HepG2 (cell line): ENCODE measurements around the gene KAZN. TPM values are rescaled to one million over a fixed set of nuclear protein-coding genes. Genes with fewer than 3 reads are reported as not detected.

ENCODE experiments used
- ATAC-seq: fragments of 200-7000 bp; cut with Tn5 transposase; 3 replicates; pipeline ENCODE4 v1.9.1; 2020; ENCODE audit warnings: mild to moderate bottlenecking, moderate library complexity
- BruUV-seq: library from RNA; stranded (reverse); fragments of 400-500 nt; replicated peaks from 2 replicates; lab custom pipeline; 2021; lab: Mats Ljungman, UMichigan
- CTCF ChIA-PET: fragments of 300-600 bp; formaldehyde crosslinking; extraction: SDS; loops from one replicate; lab custom pipeline; 2021; ENCODE audit warnings: low total read pairs, inconsistent platforms, low intra/inter-chr PET ratio; lab: Yijun Ruan, JAX
- POLR2A ChIA-PET: fragments of 350-600 bp; sonication (Branson Sonifier 250); formaldehyde crosslinking; loops from one replicate; lab custom pipeline; 2020; ENCODE audit warnings: antibody characterized with exemption, inconsistent platforms; lab: Yijun Ruan, JAX
- DNase-seq: peaks from one replicate; pipeline ENCODE4 v3.0.0-alpha.2; 2015; ENCODE audit warnings: low spot score
- FAIRE-seq: peaks from 3 replicates; lab custom pipeline; 2011; peaks lifted over from hg19 to GRCh38; lab: Jason Lieb, UNC
- H2AFZ ChIP-seq: one replicate; pipeline ENCODE4 v1.6.1; 2011; ENCODE audit warnings: low read length, inconsistent platforms
- H3K27ac ChIP-seq: fragments of 300-600 bp; 3 replicates; pipeline ENCODE4 v1.8.0; 2011; ENCODE audit warnings: mixed run types, mild to moderate bottlenecking, mixed read lengths, low read length, inconsistent platforms; ENCODE audit not compliant: insufficient read depth; ENCODE audit errors: extremely low read length
- H3K27me3 ChIP-seq, 2 experiments: fragments of 200-600 bp in 1 of 2; 2 replicates in 1 of 2; 3 replicates in 1 of 2; pipeline versions ENCODE4 v1.6.0 to v1.8.0; 2011; ENCODE audit warnings: low read length in 2 of 2, mild to moderate bottlenecking in 2 of 2, moderate library complexity in 2 of 2, inconsistent platforms in 1 of 2; ENCODE audit not compliant: insufficient read depth in 2 of 2, control insufficient read depth in 1 of 2
- H3K36me3 ChIP-seq, 2 experiments: fragments of 200-600 bp in 1 of 2; replicated peaks in 1 of 2; 2 replicates in 1 of 2; 3 replicates in 1 of 2; pipeline versions ENCODE4 v1.5.1 to v1.8.0; 2011; ENCODE audit warnings: low read length in 2 of 2, inconsistent platforms in 1 of 2; ENCODE audit not compliant: insufficient read depth in 2 of 2, control insufficient read depth in 1 of 2
- H3K4me1 ChIP-seq: 2 replicates; pipeline ENCODE4 v1.5.1; 2012; ENCODE audit warnings: low read length, inconsistent platforms; ENCODE audit not compliant: insufficient read depth
- H3K4me2 ChIP-seq: 2 replicates; pipeline ENCODE4 v1.6.0; 2011; ENCODE audit warnings: low read depth, low read length, inconsistent platforms
- H3K4me3 ChIP-seq, 3 experiments: fragments of 200-600 bp in 1 of 3; sonication (generic), shearing (Covaris generic) in 1 of 3; replicated peaks in 1 of 3; 2 replicates each; pipeline ENCODE4 v1.5.1; 2011 to 2016; ENCODE audit warnings: low read length in 3 of 3, inconsistent platforms in 2 of 3, low read depth in 2 of 3, mild to moderate bottlenecking in 2 of 3, control low read depth in 1 of 3, mixed read lengths in 1 of 3; ENCODE audit not compliant: insufficient read depth in 1 of 3
- H3K79me2 ChIP-seq: one replicate; pipeline ENCODE4 v1.6.1; 2011; ENCODE audit warnings: low read length, inconsistent platforms; ENCODE audit not compliant: insufficient read depth
- H3K9ac ChIP-seq: 2 replicates; pipeline ENCODE4 v1.6.0; 2011; ENCODE audit warnings: mild to moderate bottlenecking, low read depth, low read length, inconsistent platforms; ENCODE audit not compliant: insufficient read depth
- H3K9me3 ChIP-seq: 2 replicates; pipeline ENCODE4 v1.5.1; 2012; ENCODE audit warnings: mild to moderate bottlenecking, low read length
- H4K20me1 ChIP-seq: 2 replicates; pipeline ENCODE4 v1.6.0; 2011; ENCODE audit warnings: inconsistent platforms, mild to moderate bottlenecking, low read length, moderate library complexity; ENCODE audit not compliant: insufficient read depth
- AKAP8 ChIP-seq: sonication (generic); formaldehyde crosslinking; IDR thresholded peaks from 2 replicates; pipeline ENCODE4 v1.5.1; 2020; ENCODE audit warnings: mild to moderate bottlenecking, missing genetic modification reagents
- CBX2 ChIP-seq, 2 experiments: fragments of 200-600 bp in 1 of 2; sonication (generic); formaldehyde crosslinking in 1 of 2; IDR thresholded peaks; 2 replicates each; pipeline versions ENCODE4 v1.7.0 to v1.8.1; 2018 to 2022; ENCODE audit warnings: low read depth in 2 of 2, low read length in 1 of 2, mild to moderate bottlenecking in 1 of 2, missing genetic modification reagents in 1 of 2
- GTF2F1 ChIP-seq: fragments of 150-350 bp; IDR thresholded peaks from 2 replicates; pipeline ENCODE4 v1.6.1; 2014; ENCODE audit warnings: low read length
- ZBTB7A ChIP-seq: sonication (generic); formaldehyde crosslinking; IDR thresholded peaks from 2 replicates; pipeline ENCODE4 v1.8.0; 2022; ENCODE audit warnings: mild to moderate bottlenecking, missing genetic modification reagents
- ZNF501 ChIP-seq: sonication (generic); formaldehyde crosslinking; IDR thresholded peaks from 2 replicates; pipeline ENCODE4 v1.5.1; 2020; ENCODE audit warnings: mild to moderate bottlenecking, moderate library complexity, missing genetic modification reagents
- ZNF672 ChIP-seq: sonication (generic); formaldehyde crosslinking; IDR thresholded peaks from 2 replicates; pipeline ENCODE4 v1.8.1; 2022; ENCODE audit warnings: missing genetic modification reagents
- ZNF678 ChIP-seq: sonication (generic); formaldehyde crosslinking; IDR thresholded peaks from 2 replicates; pipeline ENCODE4 v1.4.0; 2020; ENCODE audit warnings: mild to moderate bottlenecking, missing genetic modification reagents
- ZNF777 ChIP-seq: sonication (generic); formaldehyde crosslinking; IDR thresholded peaks from 2 replicates; pipeline ENCODE4 v1.4.0; 2020; ENCODE audit warnings: missing genetic modification reagents
- WGBS: methylation state at CpG from one replicate; pipeline ENCODE4 v1.1.6; 2017; ENCODE audit warnings: low lambda C conversion rate; 5-methylcytosine and 5-hydroxymethylcytosine counted together
- in situ Hi-C: cut with HindIII; loops from 2 replicates; pipeline ENCODE4 v1.10.0; 2017; ENCODE audit warnings: low pct_unique_long_range_greater_than_20kb; ENCODE audit not compliant: extremely low pct_ligation_motif_present
- intact Hi-C: fragments of 100-400 bp; cut with micrococcal nuclease; formaldehyde crosslinking; loops from one replicate; pipeline ENCODE4 v1.10.0; 2022; ENCODE audit not compliant: unreplicated experiment
- polyA plus RNA-seq, 8 experiments: library from polyadenylated mRNA; depleted of rRNA in 3 of 8; stranded (reverse) in 7 of 8; unstranded in 1 of 8; fragments of >200 nt; fragmentation: Illumina TruSeq in 4 of 8; extraction: Trizol in 4 of 8; gene quantifications; 2 replicates each; pipeline versions ENCODE4 v1.2.1 to v1.2.3, GENCODE V29; 2011 to 2016; ENCODE audit warnings: low read depth in 4 of 8, missing spikeins in 1 of 8, mixed read lengths in 1 of 8; ENCODE audit not compliant: insufficient read depth in 1 of 8
- total RNA-seq, 5 experiments: library from RNA; depleted of rRNA; stranded (reverse); fragments of >200 nt; fragmentation: Illumina TruSeq; extraction: Trizol; gene quantifications; 2 replicates each; pipeline ENCODE4 v1.2.3, GENCODE V29; 2016; ENCODE audit warnings: low read depth in 1 of 5
- TF ChIP-seq, protein P1 (sequence below): sonication (generic); formaldehyde crosslinking; IDR thresholded peaks from 2 replicates; pipeline ENCODE4 v1.4.0; 2020; ENCODE audit warnings: missing genetic modification reagents
- TF ChIP-seq, protein P2 (sequence below): sonication (generic); formaldehyde crosslinking; IDR thresholded peaks from 2 replicates; pipeline ENCODE4 v1.4.0; 2020; ENCODE audit warnings: missing genetic modification reagents, mild to moderate bottlenecking, borderline replicate concordance
- TF ChIP-seq, protein P3 (sequence below): sonication (generic); formaldehyde crosslinking; IDR thresholded peaks from 2 replicates; pipeline ENCODE4 v1.5.0; 2020; ENCODE audit warnings: mild to moderate bottlenecking, missing genetic modification reagents
- TF ChIP-seq, protein P4 (sequence below): sonication (generic); formaldehyde crosslinking; IDR thresholded peaks from 2 replicates; pipeline ENCODE4 v1.8.0; 2022; ENCODE audit warnings: mild to moderate bottlenecking, missing genetic modification reagents, borderline replicate concordance

Gene KAZN
- total and polyA plus RNA-seq, 2 of the 13 experiments (the other 11 are each of a cell fraction or from before 2014, with no cell fraction given), result 10.4 to 13.5 TPM

DNA sequence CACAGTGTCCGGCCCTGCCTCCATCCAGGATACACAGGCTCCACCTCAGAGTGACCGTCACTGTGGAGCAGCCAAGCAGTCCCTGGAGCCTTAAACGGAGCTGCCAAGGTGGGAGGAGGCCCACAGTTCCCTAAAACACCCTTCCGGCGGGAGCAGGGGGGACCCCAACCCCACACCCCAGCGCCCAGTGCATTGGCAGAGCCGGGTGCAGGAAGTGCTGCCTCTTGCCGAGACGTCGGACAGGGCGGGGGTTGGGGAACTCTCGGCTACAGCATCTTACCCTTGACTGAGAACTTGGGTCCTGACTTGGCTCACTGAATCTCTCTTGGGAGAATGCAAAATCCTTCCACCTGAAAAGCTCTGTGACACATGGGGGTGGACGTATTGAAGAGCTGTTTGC is 516.4 kb downstream of the KAZN start:
- intact Hi-C loops (no loop called here), in situ Hi-C loops (no loop called here)
- Histone ChIP-seq H3K79me2 (no peaks in the 10 kb centered on the region), H3K27ac (no peak overlapping the region), H3K27me3 (no peaks in the 10 kb centered on the region), H3K9ac (no peak overlapping the region), H3K36me3 (peaks cover 4 to 6% of the 10 kb centered on the region in 2 experiments; a peak in 2 of 5 replicates), H3K4me1 (peaks cover 22% of the 10 kb centered on the region), H4K20me1 (peaks cover 4% of the 10 kb centered on the region; the same call in 1 of the 2 replicates), H3K4me3 (no peak overlapping the region), H3K4me2 (no peak overlapping the region), H3K9me3 (no peaks in the 10 kb centered on the region), H2AFZ (no peak overlapping the region)
- 86% methylated on average over 13 of the region's 13 CpGs for WGBS
- DNase-seq (no peak), ATAC-seq (no peak), FAIRE-seq (no peak)
- ChIA-PET POLR2A (no interaction called here), CTCF (no interaction called here)
- no TSS peak for BruUV-seq
- TF ChIP-seq, protein P1, sequence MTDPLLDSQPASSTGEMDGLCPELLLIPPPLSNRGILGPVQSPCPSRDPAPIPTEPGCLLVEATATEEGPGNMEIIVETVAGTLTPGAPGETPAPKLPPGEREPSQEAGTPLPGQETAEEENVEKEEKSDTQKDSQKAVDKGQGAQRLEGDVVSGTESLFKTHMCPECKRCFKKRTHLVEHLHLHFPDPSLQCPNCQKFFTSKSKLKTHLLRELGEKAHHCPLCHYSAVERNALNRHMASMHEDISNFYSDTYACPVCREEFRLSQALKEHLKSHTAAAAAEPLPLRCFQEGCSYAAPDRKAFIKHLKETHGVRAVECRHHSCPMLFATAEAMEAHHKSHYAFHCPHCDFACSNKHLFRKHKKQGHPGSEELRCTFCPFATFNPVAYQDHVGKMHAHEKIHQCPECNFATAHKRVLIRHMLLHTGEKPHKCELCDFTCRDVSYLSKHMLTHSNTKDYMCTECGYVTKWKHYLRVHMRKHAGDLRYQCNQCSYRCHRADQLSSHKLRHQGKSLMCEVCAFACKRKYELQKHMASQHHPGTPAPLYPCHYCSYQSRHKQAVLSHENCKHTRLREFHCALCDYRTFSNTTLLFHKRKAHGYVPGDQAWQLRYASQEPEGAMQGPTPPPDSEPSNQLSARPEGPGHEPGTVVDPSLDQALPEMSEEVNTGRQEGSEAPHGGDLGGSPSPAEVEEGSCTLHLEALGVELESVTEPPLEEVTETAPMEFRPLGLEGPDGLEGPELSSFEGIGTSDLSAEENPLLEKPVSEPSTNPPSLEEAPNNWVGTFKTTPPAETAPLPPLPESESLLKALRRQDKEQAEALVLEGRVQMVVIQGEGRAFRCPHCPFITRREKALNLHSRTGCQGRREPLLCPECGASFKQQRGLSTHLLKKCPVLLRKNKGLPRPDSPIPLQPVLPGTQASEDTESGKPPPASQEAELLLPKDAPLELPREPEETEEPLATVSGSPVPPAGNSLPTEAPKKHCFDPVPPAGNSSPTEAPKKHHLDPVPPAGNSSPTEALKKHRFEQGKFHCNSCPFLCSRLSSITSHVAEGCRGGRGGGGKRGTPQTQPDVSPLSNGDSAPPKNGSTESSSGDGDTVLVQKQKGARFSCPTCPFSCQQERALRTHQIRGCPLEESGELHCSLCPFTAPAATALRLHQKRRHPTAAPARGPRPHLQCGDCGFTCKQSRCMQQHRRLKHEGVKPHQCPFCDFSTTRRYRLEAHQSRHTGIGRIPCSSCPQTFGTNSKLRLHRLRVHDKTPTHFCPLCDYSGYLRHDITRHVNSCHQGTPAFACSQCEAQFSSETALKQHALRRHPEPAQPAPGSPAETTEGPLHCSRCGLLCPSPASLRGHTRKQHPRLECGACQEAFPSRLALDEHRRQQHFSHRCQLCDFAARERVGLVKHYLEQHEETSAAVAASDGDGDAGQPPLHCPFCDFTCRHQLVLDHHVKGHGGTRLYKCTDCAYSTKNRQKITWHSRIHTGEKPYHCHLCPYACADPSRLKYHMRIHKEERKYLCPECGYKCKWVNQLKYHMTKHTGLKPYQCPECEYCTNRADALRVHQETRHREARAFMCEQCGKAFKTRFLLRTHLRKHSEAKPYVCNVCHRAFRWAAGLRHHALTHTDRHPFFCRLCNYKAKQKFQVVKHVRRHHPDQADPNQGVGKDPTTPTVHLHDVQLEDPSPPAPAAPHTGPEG (CRISPR knock-in tag), result no peak
- no peak for TF ChIP-seq ZNF501 (CRISPR knock-in tag)
- no peak for TF ChIP-seq CBX2 (IDR thresholded peaks at IDR 0.05; ENCODE audit: low read depth, low read length)
- no peak for TF ChIP-seq CBX2 (CRISPR knock-in tag; IDR thresholded peaks at IDR 0.05; ENCODE audit: low read depth)
- TF ChIP-seq, protein P2, sequence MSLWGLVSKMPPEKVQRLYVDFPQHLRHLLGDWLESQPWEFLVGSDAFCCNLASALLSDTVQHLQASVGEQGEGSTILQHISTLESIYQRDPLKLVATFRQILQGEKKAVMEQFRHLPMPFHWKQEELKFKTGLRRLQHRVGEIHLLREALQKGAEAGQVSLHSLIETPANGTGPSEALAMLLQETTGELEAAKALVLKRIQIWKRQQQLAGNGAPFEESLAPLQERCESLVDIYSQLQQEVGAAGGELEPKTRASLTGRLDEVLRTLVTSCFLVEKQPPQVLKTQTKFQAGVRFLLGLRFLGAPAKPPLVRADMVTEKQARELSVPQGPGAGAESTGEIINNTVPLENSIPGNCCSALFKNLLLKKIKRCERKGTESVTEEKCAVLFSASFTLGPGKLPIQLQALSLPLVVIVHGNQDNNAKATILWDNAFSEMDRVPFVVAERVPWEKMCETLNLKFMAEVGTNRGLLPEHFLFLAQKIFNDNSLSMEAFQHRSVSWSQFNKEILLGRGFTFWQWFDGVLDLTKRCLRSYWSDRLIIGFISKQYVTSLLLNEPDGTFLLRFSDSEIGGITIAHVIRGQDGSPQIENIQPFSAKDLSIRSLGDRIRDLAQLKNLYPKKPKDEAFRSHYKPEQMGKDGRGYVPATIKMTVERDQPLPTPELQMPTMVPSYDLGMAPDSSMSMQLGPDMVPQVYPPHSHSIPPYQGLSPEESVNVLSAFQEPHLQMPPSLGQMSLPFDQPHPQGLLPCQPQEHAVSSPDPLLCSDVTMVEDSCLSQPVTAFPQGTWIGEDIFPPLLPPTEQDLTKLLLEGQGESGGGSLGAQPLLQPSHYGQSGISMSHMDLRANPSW, result no peak
- TF ChIP-seq GTF2F1, result no peak
- TF ChIP-seq ZNF678 (CRISPR knock-in tag), result no peak
- no peak for TF ChIP-seq AKAP8 (CRISPR knock-in tag)
- TF ChIP-seq ZBTB7A (CRISPR knock-in tag), result no peak
- TF ChIP-seq ZNF777 (CRISPR knock-in tag), result no peak
- TF ChIP-seq, protein P3, sequence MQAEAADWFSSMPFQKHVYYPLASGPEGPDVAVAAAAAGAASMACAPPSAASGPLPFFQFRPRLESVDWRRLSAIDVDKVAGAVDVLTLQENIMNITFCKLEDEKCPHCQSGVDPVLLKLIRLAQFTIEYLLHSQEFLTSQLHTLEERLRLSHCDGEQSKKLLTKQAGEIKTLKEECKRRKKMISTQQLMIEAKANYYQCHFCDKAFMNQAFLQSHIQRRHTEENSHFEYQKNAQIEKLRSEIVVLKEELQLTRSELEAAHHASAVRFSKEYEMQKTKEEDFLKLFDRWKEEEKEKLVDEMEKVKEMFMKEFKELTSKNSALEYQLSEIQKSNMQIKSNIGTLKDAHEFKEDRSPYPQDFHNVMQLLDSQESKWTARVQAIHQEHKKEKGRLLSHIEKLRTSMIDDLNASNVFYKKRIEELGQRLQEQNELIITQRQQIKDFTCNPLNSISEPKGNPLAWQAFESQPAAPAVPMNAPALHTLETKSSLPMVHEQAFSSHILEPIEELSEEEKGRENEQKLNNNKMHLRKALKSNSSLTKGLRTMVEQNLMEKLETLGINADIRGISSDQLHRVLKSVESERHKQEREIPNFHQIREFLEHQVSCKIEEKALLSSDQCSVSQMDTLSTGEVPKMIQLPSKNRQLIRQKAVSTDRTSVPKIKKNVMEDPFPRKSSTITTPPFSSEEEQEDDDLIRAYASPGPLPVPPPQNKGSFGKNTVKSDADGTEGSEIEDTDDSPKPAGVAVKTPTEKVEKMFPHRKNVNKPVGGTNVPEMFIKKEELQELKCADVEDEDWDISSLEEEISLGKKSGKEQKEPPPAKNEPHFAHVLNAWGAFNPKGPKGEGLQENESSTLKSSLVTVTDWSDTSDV, result no peak
- TF ChIP-seq, protein P4, sequence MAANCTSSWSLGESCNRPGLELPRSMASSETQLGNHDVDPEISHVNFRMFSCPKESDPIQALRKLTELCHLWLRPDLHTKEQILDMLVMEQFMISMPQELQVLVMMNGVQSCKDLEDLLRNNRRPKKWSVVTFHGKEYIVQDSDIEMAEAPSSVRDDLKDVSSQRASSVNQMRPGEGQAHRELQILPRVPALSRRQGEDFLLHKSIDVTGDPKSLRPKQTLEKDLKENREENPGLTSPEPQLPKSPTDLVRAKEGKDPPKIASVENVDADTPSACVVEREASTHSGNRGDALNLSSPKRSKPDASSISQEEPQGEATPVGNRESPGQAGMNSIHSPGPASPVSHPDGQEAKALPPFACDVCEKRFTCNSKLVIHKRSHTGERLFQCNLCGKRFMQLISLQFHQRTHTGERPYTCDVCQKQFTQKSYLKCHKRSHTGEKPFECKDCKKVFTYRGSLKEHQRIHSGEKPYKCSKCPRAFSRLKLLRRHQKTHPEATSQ, result no peak
- no peak for TF ChIP-seq ZNF672 (CRISPR knock-in tag)
